ENCODE measurements around the gene UBE2E2.
"Not testable (repeated sequence)": the region's sequence is repeated elsewhere in the genome, so short reads cannot be mapped to it uniquely, and the experiment has no call there.

The UBE2E2 gene

DNA sequence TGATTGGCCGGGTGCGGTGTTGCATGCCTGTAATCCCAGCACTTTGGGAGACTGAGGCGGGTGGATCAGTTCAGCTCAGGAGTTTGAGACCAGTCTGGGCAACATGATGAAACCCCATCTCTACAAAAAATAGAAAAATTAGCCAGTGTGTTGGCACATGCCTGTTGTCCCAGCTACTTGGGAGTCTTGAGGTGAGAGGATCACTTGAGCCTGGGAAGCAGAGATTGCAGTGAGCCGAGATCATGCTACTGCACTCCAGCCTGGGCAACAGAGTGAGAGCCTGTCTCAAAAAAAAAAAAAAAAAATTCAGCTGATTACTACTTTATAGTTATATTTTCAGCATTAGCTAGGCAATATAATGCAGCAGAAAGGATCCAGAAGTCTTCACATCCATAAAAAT is 133.7 kb downstream of the UBE2E2 start:
- DNase-seq, result not testable (repeated sequence)

DNA sequence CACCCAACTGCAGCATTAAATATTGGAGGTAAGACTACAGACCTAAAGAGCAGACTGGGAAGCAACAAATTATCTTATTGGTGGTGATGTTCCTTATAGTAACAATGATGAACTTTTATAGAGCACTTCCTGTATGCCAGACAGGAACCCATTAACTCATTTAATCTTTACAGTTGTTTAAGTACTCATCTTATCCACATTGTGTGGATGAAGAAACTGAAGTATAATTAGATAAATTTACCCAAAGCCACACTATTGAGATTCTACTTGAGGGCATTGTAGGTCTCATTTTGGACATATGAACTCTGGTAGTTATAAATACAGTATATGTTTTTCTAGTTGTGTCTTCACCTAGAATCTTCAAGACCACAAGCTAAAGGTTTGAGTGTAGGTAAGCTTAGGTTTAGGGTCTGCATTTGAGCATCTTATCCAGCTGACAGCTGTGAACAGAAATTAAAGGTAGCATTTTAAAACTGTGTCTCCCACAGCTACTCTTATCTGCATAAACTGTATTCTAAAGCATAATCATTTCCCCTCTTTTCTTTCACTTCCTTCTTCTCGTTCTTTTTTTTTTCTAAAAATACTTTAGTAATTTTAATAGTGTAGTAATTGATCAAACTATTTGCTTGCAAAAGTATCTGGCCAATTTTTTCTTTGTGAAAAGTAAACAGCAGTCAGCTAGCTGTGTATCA is 138.2 kb downstream of the UBE2E2 start:
- DNase-seq, result no peak

DNA sequence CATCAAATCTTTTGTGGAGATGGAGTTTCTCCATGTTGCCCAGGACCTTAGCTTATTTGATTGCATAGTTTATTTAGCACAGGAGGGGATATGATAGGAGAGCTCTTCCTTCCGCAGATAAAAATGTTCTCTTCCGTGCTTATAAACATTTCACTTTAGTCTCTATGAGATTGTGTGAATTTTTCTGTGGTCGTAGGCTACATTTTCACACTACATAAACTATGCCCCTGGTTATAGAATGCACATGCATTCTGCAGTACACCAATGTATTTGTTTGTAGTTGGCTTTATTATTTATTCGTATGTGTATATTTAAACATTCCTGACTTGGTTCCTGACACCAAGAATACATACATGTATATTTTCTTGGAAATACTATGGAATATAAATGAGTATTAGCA is 139.2 kb downstream of the UBE2E2 start:
- DNase-seq, result no peak

DNA sequence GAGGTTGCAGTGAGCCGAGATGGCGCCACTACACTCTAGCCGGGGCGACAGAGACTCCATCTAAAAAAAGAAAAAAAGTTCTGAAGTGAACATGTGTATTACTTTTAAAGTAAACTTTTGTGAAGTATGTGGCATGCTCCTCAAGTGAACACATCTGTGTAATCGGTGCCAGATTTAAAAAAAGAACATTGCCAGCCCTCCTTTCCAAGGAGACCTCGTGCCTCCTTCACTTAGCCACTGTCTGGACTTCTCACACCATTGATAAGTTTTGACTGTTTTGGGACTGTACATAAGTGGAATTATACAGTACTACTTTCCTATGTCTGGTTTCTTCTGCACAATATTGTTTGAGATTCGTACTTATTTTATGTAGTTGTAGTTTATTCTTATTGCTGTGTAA is 140.4 kb downstream of the UBE2E2 start:
- no peak for DNase-seq

DNA sequence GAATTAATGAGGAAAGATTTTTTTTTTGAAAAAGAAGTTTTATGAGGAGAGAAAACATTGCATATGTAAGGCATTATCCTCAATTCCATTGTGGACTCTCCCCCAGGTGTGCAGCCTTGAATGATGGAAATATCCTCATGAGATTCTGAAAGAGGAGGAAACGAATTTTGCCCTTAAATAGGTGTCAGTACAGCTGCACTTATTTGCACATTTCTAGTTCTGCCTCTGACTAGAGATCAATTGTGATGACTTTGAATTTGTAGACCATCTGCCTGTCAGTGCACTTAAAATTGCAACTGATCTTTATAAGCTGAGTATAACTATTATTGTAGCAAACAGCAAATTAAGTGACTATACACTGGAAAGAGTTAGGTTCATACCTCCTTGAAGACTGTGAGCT is 141.8 kb downstream of the UBE2E2 start:
- DNase-seq, result no peak

DNA sequence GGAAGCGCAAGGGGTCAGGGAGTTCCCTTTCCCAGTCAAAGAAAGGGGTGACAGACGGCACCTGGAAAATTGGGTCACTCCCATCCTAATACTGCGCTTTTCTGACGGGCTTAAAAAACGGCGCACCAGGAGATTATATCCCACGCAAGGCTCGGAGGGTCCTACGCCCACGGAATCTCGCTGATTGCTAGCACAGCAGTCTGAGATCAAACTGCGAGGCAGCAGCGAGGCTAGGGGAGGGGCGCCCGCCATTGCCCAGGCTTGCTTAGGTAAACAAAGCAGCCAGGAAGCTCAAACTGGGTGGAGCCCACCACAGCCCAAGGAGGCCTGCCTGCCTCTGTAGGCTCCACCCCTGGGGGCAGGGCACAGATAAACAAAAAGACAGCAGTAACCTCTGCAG is 146.3 kb downstream of the UBE2E2 start:
- not testable (repeated sequence) for DNase-seq

DNA sequence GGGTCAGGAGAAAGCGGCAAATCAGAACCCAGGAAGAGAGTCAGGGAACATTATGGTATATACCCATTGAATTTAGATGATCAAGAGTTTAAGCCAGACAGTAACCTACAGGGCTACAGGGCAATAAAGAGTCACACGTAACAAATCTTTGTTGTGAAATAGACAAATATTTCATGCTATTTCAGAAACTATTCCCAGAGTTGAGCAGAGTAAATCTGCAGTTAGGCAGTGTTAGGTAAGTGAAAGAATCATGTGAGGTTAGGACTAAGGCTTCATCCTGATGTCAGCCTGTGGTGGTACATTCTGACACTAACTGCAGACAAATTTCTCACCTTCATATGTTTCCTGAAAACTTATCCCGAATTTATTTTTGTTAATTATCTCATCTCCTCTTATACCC is 153.0 kb downstream of the UBE2E2 start:
- DNase-seq, result no peak

DNA sequence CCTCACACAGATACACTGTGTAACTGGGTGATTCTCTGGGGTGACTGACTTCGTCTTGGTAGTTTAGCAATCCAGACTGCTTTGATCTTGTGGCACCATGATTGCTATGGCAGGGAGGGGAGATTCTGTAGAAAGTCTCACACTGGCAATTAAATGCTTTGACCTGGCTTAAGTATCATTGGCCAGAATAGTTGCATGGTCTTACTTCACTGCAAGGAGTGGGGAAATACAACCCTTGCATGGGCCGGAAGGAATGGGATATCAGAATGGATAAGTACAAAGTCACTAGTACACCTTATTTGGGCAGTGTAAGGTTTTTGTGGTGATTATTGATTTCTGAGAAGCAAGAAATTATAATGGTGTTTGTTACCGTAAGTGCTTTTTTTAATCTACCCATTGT is 153.8 kb downstream of the UBE2E2 start:
- no peak for DNase-seq

DNA sequence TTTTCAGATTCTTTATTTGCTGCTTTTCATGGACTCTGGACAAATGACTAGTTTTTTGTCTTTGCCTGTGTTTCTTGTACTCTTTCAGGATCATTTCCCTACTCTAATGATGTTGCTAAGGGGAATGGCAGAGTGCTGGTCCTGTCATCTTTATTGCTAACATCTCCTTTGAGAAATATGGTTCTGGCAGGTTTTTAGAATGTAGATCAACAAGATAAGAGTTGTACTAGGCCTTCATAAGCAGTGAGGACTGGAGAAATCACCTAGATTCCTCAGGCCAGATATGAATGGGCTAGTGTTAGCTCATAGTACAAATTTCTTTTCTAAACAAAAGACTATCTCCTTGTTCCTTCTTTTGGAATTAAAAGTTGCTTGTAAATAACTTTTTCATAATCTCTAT is 156.0 kb downstream of the UBE2E2 start:
- DNase-seq, result no peak

DNA sequence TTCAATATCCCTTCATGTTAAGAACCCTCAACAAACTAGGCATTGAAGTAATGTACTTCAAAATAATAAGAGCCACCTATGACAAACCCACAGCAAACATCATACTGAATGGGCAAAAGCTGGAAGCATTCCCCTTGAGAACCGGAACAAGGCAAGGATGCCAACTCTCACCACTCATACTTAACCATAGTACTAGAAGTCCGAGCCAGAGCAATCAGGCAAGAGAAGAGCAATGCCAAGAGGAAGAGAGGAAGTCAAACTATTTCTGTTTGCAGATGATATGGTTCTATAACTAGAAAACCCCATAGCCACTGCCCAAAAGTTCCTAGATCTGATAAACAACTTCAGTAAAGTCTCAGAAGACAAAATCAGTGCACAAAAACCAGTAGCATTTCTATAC is 161.9 kb downstream of the UBE2E2 start:
- DNase-seq, result no peak

DNA sequence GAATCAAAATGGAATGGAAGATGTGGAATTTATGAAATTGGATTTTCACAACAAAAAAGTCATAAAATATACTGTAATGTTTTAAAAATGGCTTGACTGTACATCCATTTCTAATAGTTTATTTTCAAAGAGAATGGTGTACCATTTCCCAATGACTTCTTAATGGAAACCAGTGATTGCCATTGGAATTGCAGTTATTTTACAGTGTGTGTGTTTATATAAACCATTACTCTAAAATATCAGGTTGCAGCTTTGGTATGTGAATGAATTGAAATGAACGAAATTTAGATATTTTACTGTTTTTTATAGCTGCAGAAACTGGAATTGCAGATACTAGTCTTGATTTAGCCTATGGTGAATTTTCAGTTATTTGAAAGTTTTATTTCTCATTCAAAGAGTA is 165.6 kb downstream of the UBE2E2 start:
- no peak for DNase-seq

DNA sequence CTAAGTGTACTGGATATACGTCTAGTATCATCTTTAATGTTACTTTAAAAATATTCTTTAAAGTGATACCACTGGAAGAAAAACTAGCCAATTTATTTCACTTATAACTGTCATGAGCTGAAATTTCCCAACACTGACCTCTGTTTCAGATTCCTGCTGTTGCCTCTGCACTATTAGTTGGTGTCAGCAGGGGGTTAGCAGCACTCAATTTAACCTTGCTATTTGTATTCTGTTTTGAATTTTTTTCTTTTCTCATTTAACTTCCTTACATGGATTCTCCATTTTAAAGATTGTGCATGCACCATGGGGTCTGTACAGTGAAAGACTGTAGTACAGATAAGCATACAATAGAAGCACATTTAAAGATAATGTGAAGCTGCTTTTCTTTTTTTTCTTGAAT is 169.2 kb downstream of the UBE2E2 start:
- no peak for DNase-seq

DNA sequence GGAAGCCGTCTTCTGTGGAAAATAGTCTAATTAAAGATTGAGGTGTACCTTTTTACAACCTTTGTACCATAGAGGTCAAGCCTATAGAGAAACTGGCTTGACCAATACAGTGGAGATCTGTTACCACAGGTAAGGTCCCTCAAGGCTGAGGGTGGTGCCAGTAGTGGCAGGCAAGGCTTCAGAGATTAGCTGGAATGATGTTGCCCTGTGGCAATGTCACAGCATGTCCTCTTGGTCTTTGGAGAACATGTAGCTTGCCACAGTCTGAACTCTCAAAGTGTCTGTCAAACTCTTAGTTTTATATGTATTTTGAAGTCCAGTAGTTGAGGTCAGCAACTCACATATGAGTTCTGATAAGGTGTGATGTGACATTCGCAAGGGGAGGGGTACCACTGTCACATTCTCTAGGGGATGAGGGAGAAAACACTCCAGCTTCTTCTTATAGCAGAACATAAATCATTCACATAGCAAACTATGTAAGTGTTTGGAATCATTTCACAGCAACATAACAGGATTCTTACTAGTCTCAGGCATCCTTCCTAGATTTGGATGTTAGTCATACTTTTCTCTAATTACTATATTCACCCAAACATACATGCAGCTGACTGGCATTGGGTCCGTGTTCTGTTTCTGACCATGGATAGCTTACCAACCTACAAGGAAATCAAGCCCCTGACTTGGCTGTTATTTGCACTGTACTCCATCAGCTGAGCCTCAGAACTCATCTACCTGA is 173.6 kb downstream of the UBE2E2 start:
- DNase-seq, result no peak

DNA sequence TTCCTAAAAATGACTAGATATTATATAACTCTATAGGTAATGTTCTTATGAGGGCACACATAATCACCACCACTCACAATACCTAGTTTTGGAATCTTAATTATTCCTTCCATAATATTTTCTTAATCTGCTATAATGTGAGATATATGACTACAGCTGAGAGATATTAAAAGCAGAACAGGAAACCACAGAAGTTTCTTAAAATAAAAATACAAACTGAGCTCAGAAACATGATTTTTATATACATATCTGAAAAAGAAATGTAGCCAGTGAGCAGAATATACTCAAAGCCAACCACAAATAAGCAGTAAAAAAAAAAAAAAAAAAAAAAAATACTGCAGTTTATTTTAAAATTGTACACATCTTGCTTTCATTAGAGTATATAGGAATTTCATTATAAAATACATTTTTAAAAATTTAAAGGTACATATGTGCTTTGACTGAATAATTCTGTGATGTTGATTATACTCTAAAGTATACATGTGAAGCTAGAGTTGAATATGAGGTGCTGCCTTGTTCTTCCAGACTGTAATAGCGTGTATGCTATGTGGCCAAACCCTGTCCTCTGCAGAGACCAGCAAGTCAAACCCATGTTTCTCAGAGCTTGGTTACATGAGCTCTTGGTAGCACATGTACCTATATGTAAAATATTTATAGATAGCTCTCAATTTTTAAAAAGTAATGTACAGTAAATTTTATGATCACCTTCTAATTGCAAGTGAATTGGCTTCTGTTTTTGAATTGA is 175.0 kb downstream of the UBE2E2 start:
- DNase-seq, result no peak

DNA sequence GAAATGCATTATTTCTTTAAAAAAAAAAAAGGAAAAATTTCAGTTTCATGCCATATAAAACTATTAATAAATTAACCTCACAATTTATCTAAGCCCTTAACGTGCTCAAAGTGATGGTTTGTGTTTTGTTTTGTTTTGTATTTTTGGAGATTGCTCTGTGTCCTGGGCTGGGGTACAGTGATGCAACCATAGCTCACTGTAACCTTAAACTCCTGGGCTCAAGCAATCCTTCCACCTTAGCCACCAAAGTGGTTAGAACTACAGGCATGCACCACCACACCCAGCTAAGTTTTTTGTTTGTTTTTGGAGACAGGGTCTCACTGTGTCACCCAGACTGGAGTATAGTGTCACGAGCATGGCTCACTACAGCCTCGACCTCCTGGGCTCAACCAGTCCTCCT is 180.7 kb downstream of the UBE2E2 start:
- no peak for DNase-seq

DNA sequence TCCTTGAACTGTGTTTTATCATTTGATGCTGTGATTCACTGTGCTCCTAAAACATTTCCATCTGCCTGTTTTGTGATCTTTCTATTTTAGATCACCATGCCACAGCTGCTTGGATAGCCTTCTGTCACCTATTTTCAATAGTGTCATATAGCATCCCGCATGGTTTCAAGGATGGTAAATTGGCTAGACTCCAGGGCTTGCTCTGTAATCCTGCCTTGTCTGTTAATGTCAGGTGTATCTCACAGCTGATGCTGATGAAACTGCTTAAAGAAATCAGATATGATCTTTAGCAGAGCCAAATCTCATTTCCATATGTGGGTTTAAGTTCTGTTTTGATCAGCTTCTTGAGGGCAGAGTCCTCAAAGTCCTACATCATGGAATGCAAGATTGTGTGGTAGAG is 182.2 kb downstream of the UBE2E2 start:
- peak; percentile 82 for DNase-seq

DNA sequence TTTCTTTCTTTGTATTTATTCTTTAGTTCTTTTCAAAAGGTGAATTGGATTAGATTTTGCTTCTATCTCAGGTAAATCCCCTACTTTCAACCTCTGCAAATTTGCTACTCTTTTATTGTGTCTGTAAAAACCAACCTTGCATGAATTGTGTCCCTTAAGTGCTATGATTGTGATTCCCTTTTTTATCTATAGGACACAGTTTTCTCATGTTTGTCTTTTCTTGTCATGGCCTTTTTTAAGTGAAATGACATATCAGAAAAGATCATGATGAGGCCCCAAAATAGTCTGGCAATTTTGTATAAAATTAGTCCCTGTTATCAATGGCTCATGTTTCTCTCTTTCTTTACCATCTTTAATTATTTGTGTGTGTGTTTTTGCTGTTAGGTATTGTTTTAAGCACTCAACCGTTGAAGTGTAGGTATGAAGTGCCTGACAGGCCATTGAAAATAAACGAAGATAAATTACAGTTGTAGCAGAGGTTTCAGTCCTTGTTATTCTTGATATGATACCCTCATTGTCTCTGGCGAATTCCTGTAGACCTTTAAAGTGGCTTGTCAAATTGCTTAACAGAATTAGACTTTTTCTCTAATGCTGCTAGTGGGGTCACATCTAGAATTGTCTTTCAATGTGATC is 184.3 kb downstream of the UBE2E2 start:
- DNase-seq, result peak; percentile 3

DNA sequence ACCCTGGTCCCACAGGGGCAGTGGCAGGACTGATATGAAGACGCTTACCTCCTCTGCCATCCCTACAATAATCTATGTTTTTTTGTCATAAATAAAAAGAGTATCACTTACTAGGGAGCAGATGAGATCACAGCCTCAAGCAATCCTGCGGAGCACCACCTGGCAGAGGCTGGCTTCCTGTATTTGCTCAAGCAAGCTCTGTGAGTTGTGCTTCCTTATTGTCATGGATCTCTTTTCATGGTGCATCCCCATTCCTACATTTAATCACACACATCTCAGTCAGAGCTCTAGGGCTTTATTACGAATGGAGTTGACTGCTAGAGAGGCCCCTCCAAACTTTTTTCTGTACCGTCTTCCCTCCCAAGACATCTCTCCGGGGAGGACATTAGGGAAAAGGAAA is 186.0 kb downstream of the UBE2E2 start:
- no peak for DNase-seq

DNA sequence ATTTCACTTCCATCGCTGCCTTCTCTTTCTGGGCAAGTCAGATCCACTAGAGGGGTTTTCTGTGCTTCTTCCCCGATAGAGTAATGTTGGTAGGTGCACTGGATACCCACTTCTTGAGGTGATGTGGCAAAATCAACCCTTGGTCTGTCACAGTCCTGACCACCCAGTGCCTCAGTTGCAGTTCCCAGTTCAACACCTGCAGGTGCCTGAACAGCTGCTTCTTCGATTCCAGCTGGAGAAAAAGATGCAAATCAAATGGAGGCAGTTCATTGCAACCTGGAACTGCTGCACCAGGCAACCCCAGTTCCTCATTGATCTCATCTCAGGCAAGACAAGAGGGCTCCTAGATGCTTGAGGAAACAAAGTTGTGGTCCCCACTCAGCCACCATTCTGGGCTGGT is 186.6 kb downstream of the UBE2E2 start:
- DNase-seq, result no peak

DNA sequence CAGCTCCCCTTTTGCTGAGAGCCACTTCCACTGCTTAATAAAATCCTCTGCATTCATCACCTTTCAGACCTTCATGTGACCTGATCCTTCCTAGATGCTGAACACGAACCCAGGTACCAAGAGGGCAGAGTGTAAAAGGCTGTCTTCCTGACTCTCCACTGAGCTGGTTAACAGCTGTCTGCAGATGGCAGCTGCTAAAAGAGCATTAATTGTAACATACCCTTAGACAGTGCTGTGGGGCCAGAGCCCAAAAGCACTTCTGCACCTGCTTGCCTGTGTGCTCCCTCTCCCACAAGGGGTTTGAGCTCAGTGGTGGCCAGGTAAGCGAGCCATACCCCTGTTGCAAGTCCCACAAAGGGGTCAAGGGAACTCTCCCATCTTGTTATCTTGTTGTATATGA is 187.3 kb downstream of the UBE2E2 start:
- peak; percentile 44 for DNase-seq

DNA sequence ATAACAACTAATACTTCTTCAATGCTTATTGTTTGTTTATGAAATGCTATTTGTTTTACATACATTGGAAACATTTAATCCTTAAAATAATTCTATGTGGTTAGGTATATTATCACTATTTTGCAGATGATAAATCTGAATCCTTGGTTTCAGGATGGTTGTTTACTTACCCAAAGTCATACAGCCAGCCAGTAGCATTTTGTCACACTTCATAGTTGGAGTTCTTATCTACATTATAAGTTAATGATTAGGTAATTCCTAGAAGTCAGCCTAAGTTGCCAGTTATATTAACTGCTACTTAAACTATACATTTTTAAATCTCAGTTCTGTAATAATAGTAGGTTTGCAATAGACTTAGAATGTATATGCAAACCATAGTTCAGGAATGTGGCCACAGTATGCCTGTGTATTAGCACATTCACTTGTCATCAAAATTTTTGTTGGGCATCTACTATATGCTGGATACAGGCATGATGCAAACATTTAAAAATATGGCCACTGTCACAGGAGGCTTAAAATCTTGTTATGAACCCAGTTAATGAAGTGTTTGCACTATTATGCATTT is 187.9 kb downstream of the UBE2E2 start:
- DNase-seq, result no peak

DNA sequence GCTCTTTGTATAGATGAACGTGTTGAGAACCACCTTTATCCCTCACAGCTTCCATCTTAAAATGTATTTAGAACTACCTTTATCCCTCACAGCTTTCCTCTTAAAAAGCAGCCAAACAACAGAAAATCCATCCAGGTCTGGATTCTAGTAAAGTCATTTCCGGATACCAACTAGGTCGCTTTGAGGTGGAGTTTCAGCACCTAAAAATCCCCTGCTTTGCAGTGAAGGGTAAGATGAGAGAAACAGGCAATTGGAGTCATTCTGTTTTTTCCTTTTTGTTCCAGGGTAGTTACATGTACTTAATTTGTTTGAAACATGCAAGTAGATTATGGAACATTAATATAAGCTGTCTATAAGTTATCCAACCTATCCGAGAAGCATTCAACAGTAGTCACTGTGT is 192.0 kb downstream of the UBE2E2 start:
- DNase-seq, result no peak

DNA sequence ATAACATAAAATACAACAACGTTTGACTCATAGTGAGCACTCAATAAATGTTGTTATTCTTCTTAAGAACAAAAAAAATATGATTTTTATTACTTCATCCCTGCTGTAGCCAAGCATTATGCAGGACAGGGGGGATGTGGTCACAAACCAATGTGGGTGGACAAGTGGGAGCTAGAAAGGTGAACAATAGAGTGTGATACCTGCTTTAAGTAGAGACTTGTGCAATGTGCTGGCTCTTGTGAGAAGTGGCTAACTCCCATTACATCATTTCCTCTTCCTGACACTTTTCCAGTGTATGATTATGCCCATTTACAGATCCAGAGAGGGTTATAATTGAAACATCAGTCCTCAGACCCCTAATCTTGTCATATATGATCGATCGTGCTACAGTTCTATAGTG is 193.6 kb downstream of the UBE2E2 start:
- DNase-seq, result no peak

Measured in NCI-H82 (cell line).